Measurements from ENCODE around the gene RACGAP1.

DNA sequence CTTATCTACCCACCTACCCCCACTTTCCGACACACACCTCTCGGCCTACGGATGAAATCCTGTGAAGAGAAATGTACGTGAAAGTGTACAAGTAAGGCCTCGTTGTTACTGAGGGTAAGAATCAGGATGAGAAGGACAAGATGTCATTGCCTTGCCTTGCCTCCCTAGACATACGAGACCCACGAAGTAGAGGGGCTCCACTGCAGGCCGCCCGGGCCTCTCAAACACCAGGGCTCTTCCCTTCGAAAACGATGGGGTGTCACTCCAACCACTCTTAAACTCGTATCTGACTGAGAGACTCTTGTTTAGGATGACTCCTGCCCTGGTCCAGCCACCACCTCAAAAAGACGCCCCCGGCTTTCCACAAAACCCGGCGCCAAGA is 498 bp downstream of the RACGAP1 start:
- no peak for TF ChIP-seq YY1 (IDR thresholded peaks at IDR 0.05; ENCODE audit: insufficient read depth, insufficient read length)
- no peak for TF ChIP-seq ZNF274 (IDR thresholded peaks at IDR 0.05; ENCODE audit: low read depth, low read length)

All from NT2/D1 (cell line).